Stimulated activated effector memory CD8-positive, alpha-beta T cell treated with anti-CD3 and anti-CD28 coated beads, Interleukin-12 subunit alpha, Interleukin-12 subunit beta, amount 100 ng/mL, for 72 hours (primary cell): ENCODE data around the gene BRIP1.
"Not testable (repeated sequence)": the region's sequence is repeated elsewhere in the genome, so short reads cannot be mapped to it uniquely, and the experiment has no call there.

Source experiments
- ATAC-seq: fragments of 150-1000 bp; cut with Tn5 transposase; 2 replicates; pipeline ENCODE4 v1.10.0; 2021
- DNase-seq, 2 donors: peaks; one replicate each; pipeline ENCODE4 v3.0.0; 2021 to 2022; ENCODE audit warnings: low spot score in 2 of 2
- H3K27ac Mint-ChIP-seq: one replicate; pipeline ENCODE4 v1.8.0; 2022; ENCODE audit warnings: mild to moderate bottlenecking, mixed read lengths
- H3K36me3 Mint-ChIP-seq: one replicate; pipeline ENCODE4 v1.8.0; 2022; ENCODE audit warnings: mild to moderate bottlenecking, mixed read lengths
- H3K4me1 Mint-ChIP-seq: one replicate; pipeline ENCODE4 v1.8.0; 2022; ENCODE audit warnings: mixed read lengths
- H3K4me3 Mint-ChIP-seq: one replicate; pipeline ENCODE4 v1.8.0; 2022; ENCODE audit warnings: mild to moderate bottlenecking, mixed read lengths
- H3K9me3 Mint-ChIP-seq: one replicate; pipeline ENCODE4 v1.8.0; 2022; ENCODE audit warnings: mixed read lengths

BRIP1 gene

GRCh38 chr17:61684818-61685217 is 178.5 kb downstream of the BRIP1 start:
- DNase-seq (no peak), ATAC-seq (no peak)
- no peak overlapping the region for H3K4me3 Mint-ChIP-seq
- no peaks in the 10 kb centered on the region for H3K9me3 Mint-ChIP-seq
- H3K27ac Mint-ChIP-seq: no peak overlapping the region
- no peaks in the 10 kb centered on the region for H3K4me1 Mint-ChIP-seq
- H3K36me3 Mint-ChIP-seq: peaks cover 5% of the 10 kb centered on the region

DNA sequence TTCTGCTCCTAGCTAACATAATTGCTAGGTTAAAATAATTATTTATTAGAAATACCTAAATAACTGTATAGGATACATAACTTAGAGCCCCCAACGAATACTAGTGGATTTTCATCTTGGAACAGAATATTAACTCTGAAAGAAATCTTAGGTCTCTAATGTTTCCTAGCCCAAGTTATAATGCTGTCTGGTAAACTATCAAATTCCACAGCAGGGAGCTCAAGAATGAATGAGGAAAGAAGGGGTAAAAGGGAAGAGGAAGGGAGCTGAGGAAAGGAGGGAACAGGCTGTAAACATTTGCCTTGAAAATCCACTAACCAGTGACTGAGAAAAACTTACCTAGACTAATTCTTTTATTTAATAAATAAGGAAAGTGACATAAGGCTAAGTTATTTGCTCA is 179.2 kb downstream of the BRIP1 start:
- no peaks in the 10 kb centered on the region for H3K9me3 Mint-ChIP-seq
- no peak overlapping the region for H3K27ac Mint-ChIP-seq
- ATAC-seq (no peak), DNase-seq (no peak)
- H3K4me3 Mint-ChIP-seq: no peak overlapping the region
- peaks cover 5% of the 10 kb centered on the region for H3K36me3 Mint-ChIP-seq
- H3K4me1 Mint-ChIP-seq: no peaks in the 10 kb centered on the region

DNA sequence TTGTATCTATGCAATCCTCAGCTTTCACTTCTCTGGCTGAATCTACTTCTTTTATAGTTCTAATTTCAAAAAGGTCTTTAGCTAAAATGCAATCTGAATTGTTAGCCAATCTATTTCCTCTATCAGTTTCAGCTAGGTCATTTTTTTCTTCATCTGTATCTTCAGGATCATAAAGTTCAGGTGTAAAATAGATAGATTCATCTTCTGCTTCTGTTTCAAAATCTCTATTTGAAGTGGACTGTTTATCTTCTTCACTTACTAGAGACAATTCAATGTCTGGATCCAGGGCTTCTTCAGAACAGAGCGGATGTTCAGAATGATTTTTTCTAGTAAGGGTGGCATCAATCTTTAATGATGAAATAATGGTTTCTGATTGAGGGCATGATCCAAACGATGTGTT is 179.9 kb downstream of the BRIP1 start:
- DNase-seq: no peak
- Mint-ChIP-seq H3K9me3 (no peaks in the 10 kb centered on the region), H3K27ac (no peak overlapping the region), H3K4me3 (no peak overlapping the region), H3K4me1 (no peaks in the 10 kb centered on the region), H3K36me3 (peaks cover under 1% of the 10 kb centered on the region)
- no peak for ATAC-seq

- Mint-ChIP-seq H3K4me3 (no peak overlapping the region), H3K4me1 (no peaks in the 10 kb centered on the region), H3K27ac (no peak overlapping the region), H3K9me3 (no peaks in the 10 kb centered on the region), H3K36me3 (no peaks in the 10 kb centered on the region)
- ATAC-seq (no peak), DNase-seq (no peak)
Measured at GRCh38 chr17:61680921-61681320, 182.4 kb downstream of the BRIP1 start.

- Mint-ChIP-seq H3K4me1 (no peaks in the 10 kb centered on the region), H3K9me3 (no peaks in the 10 kb centered on the region), H3K27ac (no peak overlapping the region), H3K4me3 (no peak overlapping the region), H3K36me3 (no peaks in the 10 kb centered on the region)
- DNase-seq (no peak), ATAC-seq (no peak)
Measured at GRCh38 chr17:61678339-61678738, 185.0 kb downstream of the BRIP1 start.

DNA sequence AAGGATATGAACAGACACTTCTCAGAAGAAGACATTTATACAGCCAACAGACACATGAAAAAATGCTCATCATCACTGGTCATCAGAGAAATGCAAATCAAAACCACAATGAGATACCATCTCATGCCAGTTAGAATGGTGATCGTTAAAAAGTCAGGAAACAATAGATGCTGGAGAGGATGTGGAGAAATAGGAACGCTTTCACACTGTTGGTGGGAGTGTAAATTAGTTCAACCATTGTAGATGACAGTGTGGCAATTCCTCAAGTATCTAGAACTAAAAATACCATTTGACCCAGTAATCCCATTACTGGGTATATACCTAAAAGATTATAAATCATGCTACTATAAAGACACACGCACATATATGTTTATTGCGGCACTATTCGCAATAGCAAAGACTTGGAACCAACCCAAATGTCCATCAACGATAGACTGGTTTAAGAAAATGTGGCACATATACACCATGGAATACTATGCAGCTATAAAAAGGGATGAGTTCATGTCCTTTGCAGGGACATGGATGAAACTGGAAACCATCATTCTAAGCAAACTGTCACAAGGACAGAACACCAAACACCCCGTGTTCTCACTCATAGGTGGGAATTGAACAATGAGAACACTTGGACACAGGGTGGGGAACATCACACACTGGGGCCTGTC is 186.0 kb downstream of the BRIP1 start:
- H3K36me3 Mint-ChIP-seq, ATAC-seq, H3K4me1 Mint-ChIP-seq, DNase-seq, H3K9me3 Mint-ChIP-seq, H3K4me3 Mint-ChIP-seq, H3K27ac Mint-ChIP-seq: not testable (repeated sequence)

- ATAC-seq, H3K4me1 Mint-ChIP-seq, DNase-seq, H3K9me3 Mint-ChIP-seq, H3K27ac Mint-ChIP-seq, H3K4me3 Mint-ChIP-seq, H3K36me3 Mint-ChIP-seq: not testable (repeated sequence)
Measured at GRCh38 chr17:61676522-61676921, 186.8 kb downstream of the BRIP1 start.

DNA sequence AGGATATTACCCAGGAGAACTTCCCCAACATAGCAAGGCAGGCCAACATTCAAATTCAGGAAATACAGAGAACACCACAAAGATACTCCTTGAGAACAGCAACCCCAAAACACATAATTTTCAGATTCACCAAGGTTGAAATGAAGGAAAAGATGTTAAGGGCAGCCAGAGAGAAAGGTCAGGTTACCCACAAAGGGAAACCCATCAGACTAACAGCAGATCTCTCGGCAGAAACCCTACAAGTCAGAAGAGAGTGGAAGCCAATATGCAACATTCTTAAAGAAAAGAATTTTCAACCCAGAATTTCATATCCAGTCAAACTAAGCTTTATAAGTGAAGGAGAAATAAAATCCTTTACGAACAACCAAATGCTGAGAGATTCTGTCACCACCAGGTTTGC is 188.7 kb downstream of the BRIP1 start:
- H3K9me3 Mint-ChIP-seq, H3K36me3 Mint-ChIP-seq, H3K27ac Mint-ChIP-seq, H3K4me1 Mint-ChIP-seq, H3K4me3 Mint-ChIP-seq, DNase-seq, ATAC-seq: not testable (repeated sequence)

- not testable (repeated sequence) for H3K27ac Mint-ChIP-seq, H3K4me3 Mint-ChIP-seq, DNase-seq, H3K4me1 Mint-ChIP-seq, ATAC-seq, H3K9me3 Mint-ChIP-seq, H3K36me3 Mint-ChIP-seq
Measured at GRCh38 chr17:61673019-61673897, 190.1 kb downstream of the BRIP1 start.

DNA sequence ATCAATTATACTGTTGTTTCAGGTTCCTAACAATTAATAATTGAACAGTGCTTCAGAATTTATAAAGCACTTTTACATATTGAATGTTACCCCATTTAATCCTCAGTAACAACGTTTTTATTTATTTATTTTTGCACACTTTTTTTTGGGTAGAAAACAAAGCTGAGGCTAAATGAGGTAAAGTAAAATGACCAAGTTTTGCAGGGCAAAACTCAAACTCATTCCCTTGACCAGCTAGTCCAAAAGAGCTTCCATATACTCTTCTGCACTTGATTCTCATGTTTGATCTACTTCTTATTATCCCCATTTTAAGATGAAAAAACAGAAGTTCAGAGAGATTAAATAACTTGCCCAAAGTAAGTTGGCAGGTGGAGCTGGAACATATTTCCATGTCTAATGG is 191.2 kb downstream of the BRIP1 start:
- no peaks in the 10 kb centered on the region for H3K4me1 Mint-ChIP-seq
- no peak overlapping the region for H3K4me3 Mint-ChIP-seq
- no peak overlapping the region for H3K27ac Mint-ChIP-seq
- no peak for DNase-seq
- H3K36me3 Mint-ChIP-seq: no peaks in the 10 kb centered on the region
- H3K9me3 Mint-ChIP-seq: no peaks in the 10 kb centered on the region
- ATAC-seq: no peak

DNA sequence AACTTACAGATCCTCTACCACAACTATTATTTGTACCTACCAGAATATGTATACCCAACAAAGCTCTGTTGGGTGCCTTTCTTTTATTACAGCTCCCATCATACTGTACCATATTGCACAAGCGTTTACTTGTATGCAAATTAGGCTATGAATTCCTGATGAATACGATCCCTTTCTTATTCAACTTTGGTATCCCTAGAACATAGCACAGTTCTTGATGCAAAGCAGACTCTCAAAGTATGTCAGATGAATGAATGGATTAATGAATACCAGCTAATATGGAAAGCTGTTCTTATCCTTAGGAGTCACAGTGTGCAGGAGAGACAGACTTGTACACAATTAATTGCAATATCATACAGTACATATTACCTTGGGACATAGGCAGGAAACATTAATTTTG is 192.6 kb downstream of the BRIP1 start:
- H3K9me3 Mint-ChIP-seq: no peaks in the 10 kb centered on the region
- no peaks in the 10 kb centered on the region for H3K36me3 Mint-ChIP-seq
- DNase-seq: no peak
- H3K4me1 Mint-ChIP-seq: no peaks in the 10 kb centered on the region
- ATAC-seq: no peak
- H3K27ac Mint-ChIP-seq: no peak overlapping the region
- no peak overlapping the region for H3K4me3 Mint-ChIP-seq

- Mint-ChIP-seq H3K27ac (no peak overlapping the region), H3K9me3 (no peaks in the 10 kb centered on the region), H3K36me3 (no peaks in the 10 kb centered on the region), H3K4me1 (no peaks in the 10 kb centered on the region), H3K4me3 (no peak overlapping the region)
- no peak for DNase-seq
- no peak for ATAC-seq
Measured at GRCh38 chr17:61669522-61669921, 193.8 kb downstream of the BRIP1 start.

- H3K9me3 Mint-ChIP-seq: no peaks in the 10 kb centered on the region
- ATAC-seq (no peak), DNase-seq (no peak)
- no peak overlapping the region for H3K4me3 Mint-ChIP-seq
- H3K27ac Mint-ChIP-seq: no peak overlapping the region
- no peaks in the 10 kb centered on the region for H3K4me1 Mint-ChIP-seq
- no peaks in the 10 kb centered on the region for H3K36me3 Mint-ChIP-seq
Measured at GRCh38 chr17:61668486-61668885, 194.8 kb downstream of the BRIP1 start.

DNA sequence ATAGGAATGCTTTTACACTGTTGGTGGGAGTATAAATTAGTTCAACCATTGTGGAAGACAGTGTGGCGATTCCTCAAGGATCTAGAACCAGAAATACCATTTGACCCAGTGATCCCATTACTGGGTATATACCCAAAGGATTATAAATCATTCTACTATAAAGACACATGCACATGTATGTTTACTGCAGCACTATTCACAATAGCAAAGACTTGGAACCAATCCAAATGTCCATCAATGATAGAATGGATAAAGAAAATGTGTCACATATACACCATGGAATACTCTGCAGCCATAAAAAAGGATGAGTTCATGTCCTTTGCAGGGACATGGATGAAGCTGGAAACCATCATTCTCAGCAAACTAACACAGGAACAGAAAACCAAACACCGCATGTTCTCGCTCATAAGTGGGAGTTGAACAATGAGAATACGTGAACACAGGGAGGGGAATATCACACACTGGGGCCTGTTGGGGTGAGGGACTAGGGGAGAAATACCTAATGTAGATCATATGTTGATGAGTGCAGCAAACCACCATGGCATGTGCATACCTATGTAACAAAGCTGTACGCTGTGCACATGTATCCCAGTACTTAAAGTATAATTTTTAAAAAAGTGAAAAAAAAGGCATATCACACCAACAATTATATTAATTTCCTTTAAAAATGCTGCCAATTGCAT is 196.8 kb downstream of the BRIP1 start:
- H3K27ac Mint-ChIP-seq, H3K36me3 Mint-ChIP-seq, DNase-seq, H3K4me3 Mint-ChIP-seq, ATAC-seq, H3K9me3 Mint-ChIP-seq, H3K4me1 Mint-ChIP-seq: not testable (repeated sequence)

DNA sequence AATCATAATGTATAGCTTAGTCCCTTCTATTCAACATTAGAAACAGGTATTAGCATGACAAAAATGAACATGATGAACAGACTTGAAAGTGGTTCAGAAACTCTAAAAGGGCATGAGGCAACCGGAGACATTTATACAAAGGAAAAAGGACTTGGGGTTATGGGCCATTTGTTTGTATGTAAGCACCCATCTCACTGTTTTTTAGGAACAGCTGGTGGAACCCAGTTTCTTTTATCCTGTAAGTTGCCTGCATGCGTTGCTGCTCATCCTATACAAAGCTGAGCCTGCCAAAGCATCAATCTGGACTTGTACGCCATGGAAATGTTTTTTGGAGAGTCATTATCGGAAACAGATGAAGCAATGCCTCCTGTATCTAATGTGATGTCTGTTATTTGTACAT is 200.0 kb downstream of the BRIP1 start:
- H3K4me3 Mint-ChIP-seq: no peak overlapping the region
- ATAC-seq (no peak), DNase-seq (no peak)
- H3K9me3 Mint-ChIP-seq: no peaks in the 10 kb centered on the region
- H3K4me1 Mint-ChIP-seq: no peaks in the 10 kb centered on the region
- H3K36me3 Mint-ChIP-seq: no peaks in the 10 kb centered on the region
- no peak overlapping the region for H3K27ac Mint-ChIP-seq

GRCh38 chr17:61662741-61663140 is 200.6 kb downstream of the BRIP1 start:
- no peak overlapping the region for H3K4me3 Mint-ChIP-seq
- ATAC-seq (no peak), DNase-seq (no peak)
- H3K4me1 Mint-ChIP-seq: no peaks in the 10 kb centered on the region
- no peak overlapping the region for H3K27ac Mint-ChIP-seq
- H3K9me3 Mint-ChIP-seq: no peaks in the 10 kb centered on the region
- no peaks in the 10 kb centered on the region for H3K36me3 Mint-ChIP-seq
